Tibial nerve (tissue), 4 donors: ENCODE data around the gene PTPRT. TPM values are rescaled to one million over a fixed set of nuclear protein-coding genes. Genes with fewer than 3 reads are reported as not detected.

ENCODE experiments used
- DNase-seq, 2 donors: peaks; one replicate each; pipeline ENCODE4 v3.0.0-alpha.2; 2019; ENCODE audit warnings: low spot score in 2 of 2
- H3K27ac ChIP-seq, 4 donors: fragments of 200-600 bp; sonication (generic) in 3 of 4; one replicate each; pipeline ENCODE4 v1.5.1; 2017 to 2019; ENCODE audit warnings: mild to moderate bottlenecking in 1 of 4
- H3K27me3 ChIP-seq, 2 donors: fragments of 200-600 bp; sonication (generic) in 1 of 2; one replicate each; pipeline versions ENCODE4 v1.5.1 to v1.6.0; 2017 to 2019
- H3K36me3 ChIP-seq, 3 donors: fragments of 200-600 bp; sonication (generic); one replicate each; pipeline ENCODE4 v1.5.1; 2018 to 2019
- H3K4me1 ChIP-seq, 4 donors: fragments of 200-600 bp; sonication (generic) in 3 of 4; one replicate each; pipeline ENCODE4 v1.5.1; 2017 to 2019
- H3K4me3 ChIP-seq, 4 donors: fragments of 200-600 bp; sonication (generic) in 3 of 4; one replicate each; pipeline ENCODE4 v1.5.1; 2017 to 2019; ENCODE audit warnings: mild to moderate bottlenecking in 1 of 4, moderate library complexity in 1 of 4
- H3K9me3 ChIP-seq, 4 donors: fragments of 200-600 bp; sonication (generic) in 3 of 4; one replicate each; pipeline ENCODE4 v1.5.1; 2017 to 2019
- CTCF ChIP-seq, 5 experiments: fragments of 200-600 bp in 3 of 5; fragments of 450-650 bp in 2 of 5; sonication (generic) in 3 of 5; IDR thresholded peaks; one replicate each; pipeline ENCODE4 v1.5.1; 2016 to 2019; ENCODE audit warnings: antibody characterized with exemption in 5 of 5, mild to moderate bottlenecking in 3 of 5, moderate library complexity in 2 of 5
- EP300 ChIP-seq, 2 donors: sonication (generic); formaldehyde crosslinking; IDR thresholded peaks; one replicate each; pipeline ENCODE4 v1.6.1; 2017; ENCODE audit warnings: antibody characterized with exemption in 2 of 2, mild to moderate bottlenecking in 1 of 2
- POLR2A ChIP-seq, 2 donors: fragments of 450-650 bp; IDR thresholded peaks; one replicate each; pipeline ENCODE4 v1.6.1; 2017; ENCODE audit warnings: antibody characterized with exemption in 2 of 2, mild to moderate bottlenecking in 2 of 2, moderate library complexity in 2 of 2
- WGBS, 2 donors: methylation state at CpG; one replicate each; pipeline ENCODE4 v1.1.5; 2018; 5-methylcytosine and 5-hydroxymethylcytosine counted together
- total RNA-seq, 4 donors: library from RNA; depleted of rRNA; stranded (reverse); fragments of >200 nt; gene quantifications; one replicate each; pipeline ENCODE4 v1.1.0, GENCODE V29; 2016

Gene PTPRT
- total RNA-seq, 4 donors from 2014 or later, result under 0.01 TPM; not detected in 3

DNA sequence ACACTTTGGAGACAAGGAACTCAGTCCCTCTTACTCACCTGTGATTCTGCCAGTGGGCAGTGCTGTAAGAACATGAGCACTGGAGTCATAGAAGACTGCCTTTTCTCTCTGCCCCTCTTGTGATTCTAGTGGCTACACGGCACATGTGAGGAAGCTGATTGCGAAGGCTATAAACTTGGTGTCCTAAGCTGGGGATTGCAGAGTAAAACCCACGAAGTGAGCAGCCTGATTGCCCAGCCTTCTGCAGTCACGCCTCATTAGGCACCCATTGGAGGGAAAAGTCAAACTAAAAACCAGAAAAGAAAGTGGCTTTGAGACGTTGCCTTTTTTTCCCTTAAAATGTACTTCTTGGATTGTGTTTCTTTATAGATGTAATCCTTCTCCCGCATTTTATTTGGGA lies 823.1 kb downstream of the PTPRT start:
- DNase-seq, result no peak
- WGBS, 2 donors, result 41% methylated on average over 6 of the region's 6 CpGs
- H3K36me3 ChIP-seq, result no peaks in the 10 kb centered on the region
- no peak overlapping the region for H3K27ac ChIP-seq
- no peak overlapping the region for H3K4me3 ChIP-seq
- no peaks in the 10 kb centered on the region for H3K9me3 ChIP-seq
- H3K27me3 ChIP-seq, result no peaks in the 10 kb centered on the region
- no peak for TF ChIP-seq POLR2A (IDR thresholded peaks at IDR 0.05)
- TF ChIP-seq EP300 (IDR thresholded peaks at IDR 0.05), result no peak
- TF ChIP-seq CTCF (IDR thresholded peaks at IDR 0.05), result no peak
- no peaks in the 10 kb centered on the region for H3K4me1 ChIP-seq

GRCh38 chr20:42364446-42364845 lies 825.3 kb downstream of the PTPRT start:
- Histone ChIP-seq H3K27me3 (no peaks in the 10 kb centered on the region), H3K4me1 (no peaks in the 10 kb centered on the region), H3K27ac (no peak overlapping the region), H3K36me3 (no peaks in the 10 kb centered on the region), H3K9me3 (no peaks in the 10 kb centered on the region), H3K4me3 (no peak overlapping the region)
- DNase-seq, result no peak
- WGBS, 2 donors, result 55 to 75% methylated on average over 2 of the region's 2 CpGs
- TF ChIP-seq CTCF (IDR thresholded peaks at IDR 0.05) (no peak), POLR2A (IDR thresholded peaks at IDR 0.05) (no peak), EP300 (IDR thresholded peaks at IDR 0.05) (no peak)

DNA sequence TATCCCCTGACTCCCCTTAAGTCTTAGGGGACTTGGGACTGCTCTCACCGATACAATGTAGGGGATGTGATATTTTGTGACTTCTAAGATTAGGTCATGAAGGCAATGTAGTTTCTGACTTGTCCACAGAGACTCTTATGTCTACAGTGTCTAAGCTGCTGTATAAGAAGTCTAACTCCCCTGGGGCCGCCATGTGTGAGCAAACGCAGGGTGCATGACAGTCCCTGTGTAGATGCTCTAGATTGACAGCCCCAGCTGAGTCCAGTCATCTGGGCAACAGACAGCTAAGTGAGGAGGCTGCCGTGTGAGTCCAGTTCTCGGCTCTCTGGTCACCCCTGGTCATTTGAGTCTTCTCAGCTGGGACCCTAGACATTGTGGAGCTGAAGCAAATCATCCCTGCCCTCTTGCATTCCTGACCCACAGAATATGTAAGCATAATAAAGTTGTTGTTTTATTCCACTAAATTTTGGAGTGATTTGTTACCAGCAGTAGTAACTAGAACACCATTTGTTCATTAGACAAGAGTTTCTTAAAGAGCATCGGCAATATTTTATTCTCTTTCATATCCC lies 828.2 kb downstream of the PTPRT start:
- DNase-seq, result no peak
- Histone ChIP-seq H3K36me3 (no peaks in the 10 kb centered on the region), H3K27me3 (no peaks in the 10 kb centered on the region), H3K9me3 (no peaks in the 10 kb centered on the region), H3K27ac (no peak overlapping the region), H3K4me3 (no peak overlapping the region), H3K4me1 (no peaks in the 10 kb centered on the region)
- TF ChIP-seq CTCF (IDR thresholded peaks at IDR 0.05), result no peak
- 65 to 67% methylated on average over 6 of the region's 6 CpGs for WGBS, 2 donors

GRCh38 chr20:42360621-42361020 lies 829.1 kb downstream of the PTPRT start:
- no peak for TF ChIP-seq POLR2A (IDR thresholded peaks at IDR 0.05)
- no peak for TF ChIP-seq EP300 (IDR thresholded peaks at IDR 0.05)
- TF ChIP-seq CTCF (IDR thresholded peaks at IDR 0.05), result no peak
- no peaks in the 10 kb centered on the region for H3K36me3 ChIP-seq
- H3K27me3 ChIP-seq, result no peaks in the 10 kb centered on the region
- no peak overlapping the region for H3K4me3 ChIP-seq
- no peaks in the 10 kb centered on the region for H3K9me3 ChIP-seq
- no peaks in the 10 kb centered on the region for H3K4me1 ChIP-seq
- H3K27ac ChIP-seq, result no peak overlapping the region
- no peak for DNase-seq
- 100% methylated on average over 1 of the region's 1 CpG for WGBS, 2 donors

DNA sequence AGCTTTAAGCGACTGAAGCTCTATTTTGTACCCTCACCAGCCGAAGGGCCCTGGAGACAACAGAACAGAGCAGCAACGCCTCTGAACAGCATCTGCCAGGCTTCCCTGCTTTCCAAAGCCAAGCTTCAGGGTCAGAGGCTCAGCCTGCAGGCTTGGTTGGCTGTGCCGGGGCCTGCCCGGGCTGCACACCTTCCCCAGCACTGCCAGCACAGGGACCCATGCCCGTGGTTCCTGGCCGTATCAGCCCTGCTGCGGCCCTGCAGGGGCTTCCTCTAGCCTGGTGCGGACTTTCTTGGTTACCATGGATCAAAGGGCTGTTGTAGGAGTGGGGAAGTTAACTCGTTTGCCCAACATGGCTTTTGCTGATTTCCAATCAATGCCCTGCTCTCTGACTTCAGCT lies 830.1 kb downstream of the PTPRT start:
- 88 to 94% methylated on average over 9 to 10 of the region's 10 CpGs for WGBS, 2 donors
- H3K36me3 ChIP-seq, result no peaks in the 10 kb centered on the region
- no peaks in the 10 kb centered on the region for H3K27me3 ChIP-seq
- no peak for DNase-seq
- no peaks in the 10 kb centered on the region for H3K4me1 ChIP-seq
- no peak overlapping the region for H3K27ac ChIP-seq
- H3K9me3 ChIP-seq, result no peaks in the 10 kb centered on the region
- TF ChIP-seq EP300 (IDR thresholded peaks at IDR 0.05) (no peak), CTCF (IDR thresholded peaks at IDR 0.05) (no peak), POLR2A (IDR thresholded peaks at IDR 0.05) (no peak)
- H3K4me3 ChIP-seq, result no peak overlapping the region
